Neural cell (in vitro differentiated cells): ENCODE data around the gene CTRB2. TPM values are rescaled to one million over a fixed set of nuclear protein-coding genes. Genes with fewer than 3 reads are reported as not detected.
"Not testable (repeated sequence)": the region's sequence is repeated elsewhere in the genome, so short reads cannot be mapped to it uniquely, and the experiment has no call there.

Source experiments
- H2AFZ ChIP-seq: fragments of 200-600, 300-800 bp; sonication (generic), shearing (Covaris generic); 2 replicates; pipeline ENCODE4 v1.6.0; 2014; ENCODE audit warnings: low read depth, mild to moderate bottlenecking, antibody characterized with exemption, low read length, moderate library complexity
- H3F3A ChIP-seq: fragments of 200-600 bp; shearing (Covaris generic); 2 replicates; pipeline ENCODE4 v1.6.1; 2016; ENCODE audit warnings: mild to moderate bottlenecking, moderate library complexity, mixed read lengths, antibody characterized with exemption, low read length; ENCODE audit not compliant: insufficient read depth, poor library complexity, severe bottlenecking
- H3K27ac ChIP-seq: fragments of 200-600, 300-800 bp; sonication (generic), shearing (Covaris generic); 2 replicates; pipeline ENCODE4 v1.5.1; 2014; ENCODE audit warnings: mild to moderate bottlenecking, low read length, moderate library complexity
- H3K27me3 ChIP-seq: fragments of 300-800, 200-600 bp; sonication (generic), shearing (Covaris generic); 2 replicates; pipeline ENCODE4 v1.6.0; 2014; ENCODE audit warnings: mild to moderate bottlenecking, low read depth, low read length, moderate library complexity; ENCODE audit not compliant: insufficient read depth
- H3K36me3 ChIP-seq: fragments of 300-800, 200-600 bp; sonication (generic), shearing (Covaris generic); 2 replicates; pipeline ENCODE4 v1.5.1; 2014; ENCODE audit warnings: mild to moderate bottlenecking, antibody characterized with exemption, low read length, moderate library complexity; ENCODE audit not compliant: insufficient read depth
- H3K4me2 ChIP-seq: fragments of 300-800, 200-600 bp; sonication (generic), shearing (Covaris generic); 2 replicates; pipeline ENCODE4 v1.6.0; 2014; ENCODE audit warnings: mild to moderate bottlenecking, low read length
- H3K4me3 ChIP-seq: fragments of 300-800, 200-600 bp; sonication (generic), shearing (Covaris generic); 2 replicates; pipeline ENCODE4 v1.5.1; 2014; ENCODE audit warnings: mild to moderate bottlenecking, low read length, moderate library complexity
- H3K79me2 ChIP-seq: fragments of 200-600 bp; shearing (Covaris generic); replicated peaks from 2 replicates; pipeline ENCODE4 v1.6.0; 2014; ENCODE audit warnings: mild to moderate bottlenecking, low read length, moderate library complexity; ENCODE audit not compliant: insufficient read depth
- H3K9ac ChIP-seq: fragments of 300-800, 200-600 bp; sonication (generic), shearing (Covaris generic); 2 replicates; pipeline ENCODE4 v1.6.1; 2016; ENCODE audit warnings: mild to moderate bottlenecking, low read length, mixed read lengths
- H3K9me2 ChIP-seq: fragments of 200-600 bp; shearing (Covaris generic); 2 replicates; pipeline ENCODE4 v1.6.1; 2016; ENCODE audit warnings: mild to moderate bottlenecking, low read length, mixed read lengths; ENCODE audit not compliant: insufficient read depth
- H3K9me3 ChIP-seq: fragments of 200-600, 300-800 bp; sonication (generic), shearing (Covaris generic); 2 replicates; pipeline ENCODE4 v1.6.1; 2016; ENCODE audit warnings: mild to moderate bottlenecking, mixed run types, low read length, moderate library complexity, mixed read lengths
- H4K20me1 ChIP-seq: fragments of 200-600 bp; shearing (Covaris generic); 2 replicates; pipeline ENCODE4 v1.6.1; 2016; ENCODE audit warnings: mild to moderate bottlenecking, mixed run types; ENCODE audit not compliant: insufficient read depth
- CTCF ChIP-seq: fragments of 450-650 bp; IDR thresholded peaks from 2 replicates; pipeline ENCODE4 v1.5.1; 2014; ENCODE audit warnings: antibody characterized with exemption, mild to moderate bottlenecking, moderate library complexity; ENCODE audit not compliant: poor library complexity, severe bottlenecking
- EP300 ChIP-seq: fragments of 450-650 bp; conservative IDR thresholded peaks from 2 replicates; pipeline ENCODE4 v1.6.1; 2014; ENCODE audit warnings: antibody characterized with exemption, mild to moderate bottlenecking, moderate library complexity; ENCODE audit not compliant: poor library complexity, severe bottlenecking
- EZH2 ChIP-seq: fragments of 200-600, 300-800 bp; shearing (Covaris generic), sonication (generic); IDR thresholded peaks from 2 replicates; pipeline ENCODE4 v1.6.1; 2014; ENCODE audit warnings: antibody characterized with exemption, low read length, borderline replicate concordance, mild to moderate bottlenecking; ENCODE audit not compliant: insufficient read depth, poor library complexity, severe bottlenecking
- MXI1 ChIP-seq: fragments of 450-650 bp; conservative IDR thresholded peaks from 2 replicates; pipeline ENCODE4 v1.6.1; 2014; ENCODE audit warnings: antibody characterized with exemption, mild to moderate bottlenecking; ENCODE audit not compliant: poor library complexity, severe bottlenecking
- POLR2AphosphoS5 ChIP-seq: IDR thresholded peaks from 2 replicates; pipeline ENCODE4 v1.6.1; 2012
- RAD21 ChIP-seq: fragments of 450-650 bp; conservative IDR thresholded peaks from 2 replicates; pipeline ENCODE4 v1.6.1; 2014; ENCODE audit warnings: antibody characterized with exemption, mild to moderate bottlenecking, moderate library complexity
- REST ChIP-seq: IDR thresholded peaks from 2 replicates; pipeline ENCODE4 v1.6.1; 2012; ENCODE audit warnings: borderline replicate concordance
- SMC3 ChIP-seq: fragments of 450-650 bp; conservative IDR thresholded peaks from 2 replicates; pipeline ENCODE4 v1.6.1; 2014; ENCODE audit warnings: antibody characterized with exemption, mild to moderate bottlenecking, moderate library complexity; ENCODE audit not compliant: poor library complexity
- TAF1 ChIP-seq: IDR thresholded peaks from 2 replicates; pipeline ENCODE4 v1.6.1; 2012; ENCODE audit warnings: low read depth
- polyA plus RNA-seq: library from polyadenylated mRNA; depleted of rRNA; stranded (reverse); fragments of >200 nt; gene quantifications from 2 replicates; pipeline ENCODE4 v1.2.3, GENCODE V29; 2014

CTRB2 gene
- polyA plus RNA-seq, 1 donor from 2014 or later = not detected

GRCh38 chr16:75204905-75205304, 2.1 kb downstream of the CTRB2 start:
- H3K36me3 ChIP-seq, H3K4me2 ChIP-seq, H3K79me2 ChIP-seq, H3K9me3 ChIP-seq, H3K27me3 ChIP-seq, H2AFZ ChIP-seq, H3K4me3 ChIP-seq, H3K27ac ChIP-seq, H3K9ac ChIP-seq, H3F3A ChIP-seq, H4K20me1 ChIP-seq, H3K9me2 ChIP-seq: not testable (repeated sequence)

- Histone ChIP-seq H3K9ac (no peak overlapping the region), H3K4me3 (no peak overlapping the region)
- TF ChIP-seq CTCF (no peak), MXI1 (no peak), RAD21 (no peak), EP300 (no peak), SMC3 (no peak), REST (no peak), POLR2AphosphoS5 (no peak), TAF1 (no peak), EZH2 (no peak)
Measured at GRCh38 chr16:75204410-75204758, 2.6 kb downstream of the CTRB2 start.

GRCh38 chr16:75203667-75204409, 3.1 kb downstream of the CTRB2 start:
- Histone ChIP-seq H2AFZ (no peak overlapping the region), H3K9ac (no peak overlapping the region), H3K36me3 (no peaks in the 10 kb centered on the region), H3K4me3 (no peak overlapping the region), H3K79me2 (no peaks in the 10 kb centered on the region), H3K9me3 (no peaks in the 10 kb centered on the region), H3F3A (no peaks in the 10 kb centered on the region), H3K9me2 (no peaks in the 10 kb centered on the region), H3K4me2 (no peak overlapping the region), H3K27ac (no peak overlapping the region), H3K27me3 (no peaks in the 10 kb centered on the region), H4K20me1 (no peaks in the 10 kb centered on the region)
- TF ChIP-seq CTCF (no peak), REST (no peak)

More at GRCh38 chr16:75204410-75204758, 2.6 kb downstream of the CTRB2 start:
- Histone ChIP-seq H3K79me2 (no peaks in the 10 kb centered on the region), H3K27me3 (no peaks in the 10 kb centered on the region), H3K36me3 (no peaks in the 10 kb centered on the region), H4K20me1 (no peaks in the 10 kb centered on the region), H3K4me2 (no peak overlapping the region), H3K9me3 (no peaks in the 10 kb centered on the region), H2AFZ (no peak overlapping the region), H3F3A (no peaks in the 10 kb centered on the region), H3K9me2 (no peaks in the 10 kb centered on the region), H3K27ac (no peak overlapping the region)
